NT2/D1 (cell line): ENCODE data around the gene MYO7B.

Experiments used
- SUZ12 ChIP-seq: IDR thresholded peaks from 2 replicates; pipeline ENCODE4 v1.6.1; 2011; ENCODE audit not compliant: insufficient read length, insufficient read depth; ENCODE audit errors: extremely low read depth
- YY1 ChIP-seq: IDR thresholded peaks from 2 replicates; pipeline ENCODE4 v1.6.1; 2011; ENCODE audit not compliant: insufficient read length, insufficient read depth
- ZNF274 ChIP-seq: IDR thresholded peaks from 2 replicates; pipeline ENCODE4 v1.6.1; 2011; ENCODE audit warnings: mild to moderate bottlenecking, low read depth, low read length

GRCh38 chr2:127586136-127586535, 50.7 kb downstream of the MYO7B start:
- TF ChIP-seq YY1 (no peak), SUZ12 (no peak), ZNF274 (no peak)
